OCI-LY7 (cell line): Measurements from ENCODE around the gene DLGAP1. TPM values are rescaled to one million over a fixed set of nuclear protein-coding genes. Genes with fewer than 3 reads are reported as not detected.

ENCODE experiments used
- BruUV-seq: library from RNA; stranded (reverse); fragments of 400-500 nt; replicated peaks from 2 replicates; lab custom pipeline; 2021; lab: Mats Ljungman, UMichigan
- CTCF ChIA-PET: fragments of 300-600 bp; sonication (Branson Sonifier 250); formaldehyde crosslinking; loops from one replicate; lab custom pipeline; 2022; ENCODE audit warnings: antibody characterized with exemption; ENCODE audit not compliant: unreplicated experiment; lab: Charles Lee
- POLR2A ChIA-PET: fragments of 300-600 bp; sonication (Branson Sonifier 250); formaldehyde crosslinking; loops from one replicate; lab custom pipeline; 2022; ENCODE audit warnings: antibody characterized with exemption; lab: Charles Lee
- DNase-seq: peaks from one replicate; pipeline ENCODE4 v3.0.0-alpha.2; 2015; ENCODE audit warnings: low spot score
- H2AFZ ChIP-seq: fragments of 200-600 bp; sonication (generic), shearing (Covaris generic); 2 replicates; pipeline ENCODE4 v1.6.1; 2014; ENCODE audit warnings: mild to moderate bottlenecking, antibody characterized with exemption, low read length, moderate library complexity
- H3K27ac ChIP-seq: fragments of 200-600 bp; sonication (generic); 2 replicates; pipeline ENCODE4 v1.5.1; 2014; ENCODE audit warnings: mixed run types, low read depth, mild to moderate bottlenecking, moderate library complexity, low read length, inconsistent platforms; ENCODE audit not compliant: poor library complexity, severe bottlenecking
- H3K36me3 ChIP-seq: fragments of 200-600 bp; sonication (generic); 2 replicates; pipeline ENCODE4 v1.6.1; 2014; ENCODE audit warnings: mild to moderate bottlenecking, antibody characterized with exemption, low read length, moderate library complexity, mixed read lengths; ENCODE audit not compliant: insufficient read depth
- H3K4me1 ChIP-seq: fragments of 200-600 bp; sonication (generic); 2 replicates; pipeline ENCODE4 v1.5.1; 2014; ENCODE audit warnings: mild to moderate bottlenecking, low read length; ENCODE audit not compliant: insufficient read depth, poor library complexity, severe bottlenecking
- H3K4me2 ChIP-seq: fragments of 200-600 bp; sonication (generic); 2 replicates; pipeline ENCODE4 v1.6.1; 2014; ENCODE audit warnings: mild to moderate bottlenecking, low read length
- H3K4me3 ChIP-seq: fragments of 200-600 bp; sonication (generic); 2 replicates; pipeline ENCODE4 v1.5.1; 2014; ENCODE audit warnings: mild to moderate bottlenecking, low read depth, low read length; ENCODE audit not compliant: poor library complexity, severe bottlenecking
- H3K79me2 ChIP-seq: fragments of 200-600 bp; sonication (generic); 2 replicates; pipeline ENCODE4 v1.6.1; 2016; ENCODE audit warnings: low read depth, mild to moderate bottlenecking, low read length, moderate library complexity, mixed read lengths; ENCODE audit not compliant: insufficient read depth
- H3K9me2 ChIP-seq: fragments of 200-600 bp; sonication (generic); 2 replicates; pipeline ENCODE4 v1.6.1; 2016; ENCODE audit warnings: mild to moderate bottlenecking, low read length, mixed read lengths; ENCODE audit not compliant: insufficient read depth
- H3K9me3 ChIP-seq: fragments of 200-600 bp; sonication (generic); 2 replicates; pipeline ENCODE4 v1.6.1; 2014; ENCODE audit warnings: mild to moderate bottlenecking, mixed run types, low read length, mixed read lengths
- H4K20me1 ChIP-seq: fragments of 200-600 bp; sonication (generic); 2 replicates; pipeline ENCODE4 v1.6.1; 2014; ENCODE audit warnings: mild to moderate bottlenecking, antibody characterized with exemption, low read length, moderate library complexity, mixed read lengths; ENCODE audit not compliant: insufficient read depth
- CTCF ChIP-seq: fragments of 200-600 bp; sonication (generic); conservative IDR thresholded peaks from 2 replicates; pipeline ENCODE4 v1.5.1; 2014; ENCODE audit warnings: mild to moderate bottlenecking, antibody characterized with exemption, low read length, moderate library complexity, mixed read lengths
- EZH2phosphoT487 ChIP-seq: fragments of 200-600 bp; sonication (generic); IDR thresholded peaks from 2 replicates; pipeline ENCODE4 v1.6.1; 2018; ENCODE audit warnings: low read depth, borderline replicate concordance, mild to moderate bottlenecking, mixed run types, antibody characterized with exemption, low read length, moderate library complexity, mixed read lengths
- intact Hi-C: fragments of 100-400 bp; cut with micrococcal nuclease; formaldehyde crosslinking; loops from one replicate; pipeline ENCODE4 v1.10.0; 2022; ENCODE audit not compliant: unreplicated experiment
- total RNA-seq, 2 experiments: library from RNA; depleted of rRNA in 1 of 2; stranded (reverse); fragments of >200 nt in 1 of 2; shearing (Covaris generic) in 1 of 2; gene quantifications; 2 replicates each; pipeline ENCODE4 v1.2.3, GENCODE V29; 2014 to 2022

DLGAP1 gene
- total RNA-seq, 2 experiments from 2014 or later: 0.22 TPM; not detected in 1

- Histone ChIP-seq H3K36me3 (no peaks in the 10 kb centered on the region), H3K4me3 (no peak overlapping the region), H3K9me2 (no peaks in the 10 kb centered on the region), H3K79me2 (no peaks in the 10 kb centered on the region), H2AFZ (peak overlapping the region; percentile 95), H3K9me3 (no peaks in the 10 kb centered on the region), H3K4me2 (peak overlapping the region; percentile 51), H4K20me1 (no peaks in the 10 kb centered on the region), H3K27ac (no peak overlapping the region), H3K4me1 (peaks cover 77% of the 10 kb centered on the region)
- ChIA-PET POLR2A (interaction anchor here (0.8 to 1.6 kb wide), 2 partner anchors 8 to 13 kb away, joined by 3 to 4 read pairs; no protein-coding TSS in a partner anchor), CTCF (no interaction called here)
- no peak for DNase-seq
- intact Hi-C loops: no loop called here
- TF ChIP-seq CTCF (no peak), EZH2phosphoT487 (no peak)
- BruUV-seq: no TSS peak
These were observed 733.1 kb downstream of the DLGAP1 start for GRCh38 chr18:3721771-3722648.

GRCh38 chr18:3720818-3721545 is 734.1 kb downstream of the DLGAP1 start:
- BruUV-seq: no TSS peak
- Histone ChIP-seq H2AFZ (peak overlapping the region; percentile 93), H3K27ac (peak overlapping the region; percentile 31), H3K79me2 (no peaks in the 10 kb centered on the region), H3K9me2 (no peaks in the 10 kb centered on the region), H3K4me2 (peak overlapping the region; percentile 51), H4K20me1 (no peaks in the 10 kb centered on the region), H3K4me3 (no peak overlapping the region), H3K36me3 (no peaks in the 10 kb centered on the region), H3K9me3 (no peaks in the 10 kb centered on the region), H3K4me1 (peaks cover 77% of the 10 kb centered on the region)
- ChIA-PET POLR2A (interaction anchor here (0.6 to 1.6 kb wide), 5 partner anchors 9 to 174 kb away, joined by 3 to 4 read pairs (median 3); no protein-coding TSS in a partner anchor), CTCF (no interaction called here)
- peak; percentile 40 for DNase-seq
- TF ChIP-seq EZH2phosphoT487 (no peak), CTCF (no peak)
- intact Hi-C loops: no loop called here
